Upper lobe of left lung (tissue), 4 donors: ENCODE results near the gene RAP1GAP.

Source experiments
- POLR2A ChIP-seq, 4 donors: fragments of 450-650 bp; IDR thresholded peaks; one replicate each; pipeline ENCODE4 v1.5.1; 2016 to 2017; ENCODE audit warnings: antibody characterized with exemption in 4 of 4, mild to moderate bottlenecking in 2 of 4
- POLR2AphosphoS5 ChIP-seq, 2 donors: sonication (generic); formaldehyde crosslinking; IDR thresholded peaks; one replicate each; pipeline ENCODE4 v1.5.1; 2017; ENCODE audit warnings: antibody characterized with exemption in 2 of 2
- TF ChIP-seq, protein P1 (sequence below), 6 experiments: fragments of 450-650 bp in 4 of 6; fragments of 200-600 bp in 2 of 6; sonication (generic) in 2 of 6; IDR thresholded peaks; one replicate each; pipeline ENCODE4 v1.5.1; 2016 to 2019; ENCODE audit warnings: antibody characterized with exemption in 6 of 6

DNA sequence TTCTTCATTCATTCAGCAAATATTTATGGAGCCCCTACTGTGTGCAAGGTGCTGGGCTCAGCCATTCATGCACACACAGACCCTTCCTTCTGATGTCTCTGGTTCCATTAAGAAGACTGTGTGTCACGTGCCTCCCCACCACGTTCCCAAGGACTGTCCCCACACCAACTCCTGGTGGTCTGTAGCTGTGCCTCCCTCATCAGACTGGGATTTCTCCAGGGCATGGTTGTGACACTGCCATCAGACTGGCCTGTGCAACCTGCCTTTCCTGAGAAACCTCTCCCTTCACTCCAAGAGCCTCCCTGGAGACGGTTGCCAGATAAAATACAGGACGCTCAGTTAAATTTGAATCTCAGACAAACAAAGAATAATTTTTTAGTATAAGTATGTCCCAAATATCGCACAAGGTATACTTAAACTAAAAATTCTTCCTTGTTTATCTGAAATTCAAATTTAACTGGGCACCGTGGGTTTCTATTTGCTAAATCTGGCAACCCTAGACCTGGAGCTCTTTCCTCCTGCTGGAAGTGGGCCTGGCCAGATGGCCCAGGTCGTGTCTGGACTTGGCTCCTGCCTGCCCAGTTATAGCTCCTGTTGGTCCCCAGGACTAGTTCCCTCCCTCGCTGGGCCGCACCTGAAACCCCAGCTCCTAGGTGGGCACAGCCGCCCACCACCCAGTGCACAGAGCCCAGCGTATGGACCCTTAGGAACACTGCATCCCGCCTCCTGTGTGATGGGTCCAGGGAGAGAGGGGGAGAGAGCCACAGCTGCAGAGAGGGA lies 76.9 kb downstream of the RAP1GAP start:
- TF ChIP-seq POLR2AphosphoS5 (IDR thresholded peaks at IDR 0.05) = no peak
- TF ChIP-seq, protein P1, sequence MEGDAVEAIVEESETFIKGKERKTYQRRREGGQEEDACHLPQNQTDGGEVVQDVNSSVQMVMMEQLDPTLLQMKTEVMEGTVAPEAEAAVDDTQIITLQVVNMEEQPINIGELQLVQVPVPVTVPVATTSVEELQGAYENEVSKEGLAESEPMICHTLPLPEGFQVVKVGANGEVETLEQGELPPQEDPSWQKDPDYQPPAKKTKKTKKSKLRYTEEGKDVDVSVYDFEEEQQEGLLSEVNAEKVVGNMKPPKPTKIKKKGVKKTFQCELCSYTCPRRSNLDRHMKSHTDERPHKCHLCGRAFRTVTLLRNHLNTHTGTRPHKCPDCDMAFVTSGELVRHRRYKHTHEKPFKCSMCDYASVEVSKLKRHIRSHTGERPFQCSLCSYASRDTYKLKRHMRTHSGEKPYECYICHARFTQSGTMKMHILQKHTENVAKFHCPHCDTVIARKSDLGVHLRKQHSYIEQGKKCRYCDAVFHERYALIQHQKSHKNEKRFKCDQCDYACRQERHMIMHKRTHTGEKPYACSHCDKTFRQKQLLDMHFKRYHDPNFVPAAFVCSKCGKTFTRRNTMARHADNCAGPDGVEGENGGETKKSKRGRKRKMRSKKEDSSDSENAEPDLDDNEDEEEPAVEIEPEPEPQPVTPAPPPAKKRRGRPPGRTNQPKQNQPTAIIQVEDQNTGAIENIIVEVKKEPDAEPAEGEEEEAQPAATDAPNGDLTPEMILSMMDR (IDR thresholded peaks at IDR 0.05) = no peak
- no peak for TF ChIP-seq POLR2A (IDR thresholded peaks at IDR 0.05)
